Stimulated activated CD8-positive, alpha-beta memory T cell treated with anti-CD3 and anti-CD28 coated beads, Interleukin-2, amount 100 ng/mL, for 48 hours (primary cell): Measurements from ENCODE around the gene DDTL.
"Not testable (repeated sequence)": the region's sequence is repeated elsewhere in the genome, so short reads cannot be mapped to it uniquely, and the experiment has no call there.

Experiments
- DNase-seq, 2 donors: peaks; one replicate each; pipeline ENCODE4 v3.0.0-alpha.2; 2020; ENCODE audit warnings: low read depth in 2 of 2

Gene DDTL

DNA sequence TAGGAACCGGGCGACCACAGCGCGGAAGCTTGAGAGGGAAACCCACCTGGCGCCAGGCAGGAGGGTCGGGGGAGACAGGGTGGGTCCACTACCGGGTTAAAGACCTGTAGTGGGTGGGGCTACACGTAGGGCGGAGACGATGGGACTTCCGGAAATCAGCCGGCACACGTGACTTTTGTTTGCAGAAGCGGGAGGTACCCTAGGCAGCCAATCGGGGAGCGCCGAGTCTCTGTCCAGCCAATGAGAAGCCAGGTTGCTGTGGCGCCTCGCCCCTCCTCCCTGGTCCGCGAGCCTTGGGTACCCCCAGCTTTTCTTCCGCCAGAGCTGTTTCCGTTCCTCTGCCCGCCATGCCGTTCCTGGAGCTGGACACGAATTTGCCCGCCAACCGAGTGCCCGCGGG, at the start of gene DDTL:
Gene DDTL (plus strand): TSS at position 321 of the 400 bp plus-strand sequence. CDS start 27 bp downstream, at position 348.
- DNase-seq = not testable (repeated sequence)

DNA sequence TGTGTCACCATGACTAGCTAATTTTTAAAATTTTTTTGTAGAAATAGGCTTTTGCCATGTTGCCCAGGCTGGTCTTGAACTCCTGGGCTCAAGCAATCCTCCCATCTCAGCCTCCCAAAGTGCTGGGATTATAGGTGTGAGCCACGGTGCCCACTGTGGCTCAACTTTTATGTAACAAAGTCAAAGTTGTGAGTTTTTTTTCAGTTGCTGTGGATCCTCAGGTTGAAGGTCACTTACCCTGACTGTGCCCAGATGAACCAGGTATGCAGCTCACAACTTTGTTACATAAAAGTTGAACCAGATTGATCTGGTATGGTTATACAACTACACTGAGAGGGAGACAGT, 46.4 kb upstream of the DDTL start:
- not testable (repeated sequence) for DNase-seq

DNA sequence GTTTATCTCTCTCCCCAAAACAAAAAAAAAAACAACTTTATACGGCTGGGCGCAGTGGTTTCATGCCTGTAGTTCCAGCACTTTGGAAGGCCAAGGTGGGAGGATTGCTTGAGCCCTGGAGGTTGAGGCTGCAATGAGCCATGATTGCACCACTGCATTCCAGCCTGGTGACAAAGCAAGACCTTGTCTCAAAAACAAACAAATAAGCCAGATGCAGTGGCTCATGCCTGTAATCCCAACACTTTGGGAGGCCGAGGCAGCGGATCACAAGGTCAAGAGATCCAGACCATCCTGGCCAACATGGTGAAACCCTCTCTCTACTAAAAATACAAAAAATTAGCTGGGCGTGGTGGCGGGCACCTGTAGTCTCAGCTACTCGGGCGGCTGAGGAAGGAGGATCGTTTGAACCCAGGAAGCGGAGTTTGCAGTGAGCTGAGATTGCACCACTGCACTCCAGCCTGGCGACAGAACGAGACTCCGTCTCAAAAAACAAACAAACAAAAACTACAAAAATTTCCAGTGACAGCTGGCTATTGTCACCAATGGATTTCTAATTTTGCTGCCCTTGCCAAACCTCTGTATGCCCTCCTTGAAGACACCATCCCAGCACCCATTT, 45.0 kb upstream of the DDTL start:
- not testable (repeated sequence) for DNase-seq

DNA sequence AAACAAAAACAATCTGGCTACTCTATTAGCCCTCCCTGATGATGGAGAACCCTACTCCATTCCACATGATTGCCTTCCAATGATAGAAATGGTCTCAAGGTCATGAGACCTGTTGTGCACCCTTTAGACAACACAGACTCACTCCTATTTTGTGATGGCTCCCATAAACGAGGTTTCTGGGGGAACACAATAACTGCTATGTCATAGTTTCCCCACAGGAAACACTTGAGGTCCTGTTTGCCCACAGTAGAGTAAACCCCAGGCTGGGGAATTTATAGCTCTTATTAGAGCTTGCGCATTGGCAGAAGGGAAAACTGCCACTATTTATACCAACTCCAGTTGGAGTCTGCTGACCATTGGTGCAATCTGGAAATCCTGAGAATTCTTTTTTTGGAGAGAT, 43.8 kb upstream of the DDTL start:
- no peak for DNase-seq

DNA sequence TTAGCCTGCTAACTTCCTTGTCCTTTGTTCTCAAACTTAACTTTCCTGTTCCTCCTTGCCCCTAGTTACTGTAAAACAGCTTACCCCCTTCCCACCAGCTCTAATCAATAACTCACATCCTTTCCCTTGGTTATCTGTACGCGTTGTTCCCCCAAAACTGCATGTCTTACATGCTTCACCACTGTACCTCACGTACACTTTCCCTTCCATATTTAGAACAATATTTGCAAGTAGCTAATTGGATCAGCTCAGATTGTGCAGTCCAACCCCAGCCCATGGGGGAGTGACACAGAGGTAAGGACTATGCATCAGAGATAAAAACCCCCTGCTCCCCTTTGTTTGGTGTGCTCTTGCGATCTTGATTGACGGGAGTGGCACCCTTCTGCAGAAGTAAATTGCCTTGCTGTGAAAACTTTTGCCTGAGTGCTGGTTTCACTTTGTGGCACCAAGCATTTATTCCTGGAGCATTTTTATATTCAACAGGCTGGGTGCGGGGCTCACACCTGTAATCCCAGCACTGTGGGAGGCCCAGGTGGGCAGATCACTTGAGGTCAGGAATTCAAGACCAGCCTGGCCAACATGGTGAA, 41.6 kb upstream of the DDTL start:
- DNase-seq = no peak

DNA sequence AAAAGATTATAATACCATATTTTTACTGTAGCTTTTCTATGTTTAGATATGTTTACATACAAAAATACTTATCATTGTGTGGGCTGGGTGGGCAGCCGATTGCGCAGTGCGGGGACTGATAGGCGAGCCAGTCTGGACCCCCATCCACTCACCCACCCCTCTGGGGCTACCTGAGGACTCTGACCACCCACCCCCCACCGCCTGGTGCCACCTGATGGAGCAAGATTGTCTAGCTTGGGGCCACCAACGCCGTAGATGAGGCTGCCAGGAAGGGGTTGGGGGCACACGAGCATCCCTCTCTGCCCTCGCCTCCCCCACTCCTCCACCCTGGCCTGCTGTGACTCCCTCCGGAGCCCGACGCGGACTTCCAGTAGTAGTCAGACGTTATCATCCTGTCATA, 40.1 kb upstream of the DDTL start:
- DNase-seq = no peak

DNA sequence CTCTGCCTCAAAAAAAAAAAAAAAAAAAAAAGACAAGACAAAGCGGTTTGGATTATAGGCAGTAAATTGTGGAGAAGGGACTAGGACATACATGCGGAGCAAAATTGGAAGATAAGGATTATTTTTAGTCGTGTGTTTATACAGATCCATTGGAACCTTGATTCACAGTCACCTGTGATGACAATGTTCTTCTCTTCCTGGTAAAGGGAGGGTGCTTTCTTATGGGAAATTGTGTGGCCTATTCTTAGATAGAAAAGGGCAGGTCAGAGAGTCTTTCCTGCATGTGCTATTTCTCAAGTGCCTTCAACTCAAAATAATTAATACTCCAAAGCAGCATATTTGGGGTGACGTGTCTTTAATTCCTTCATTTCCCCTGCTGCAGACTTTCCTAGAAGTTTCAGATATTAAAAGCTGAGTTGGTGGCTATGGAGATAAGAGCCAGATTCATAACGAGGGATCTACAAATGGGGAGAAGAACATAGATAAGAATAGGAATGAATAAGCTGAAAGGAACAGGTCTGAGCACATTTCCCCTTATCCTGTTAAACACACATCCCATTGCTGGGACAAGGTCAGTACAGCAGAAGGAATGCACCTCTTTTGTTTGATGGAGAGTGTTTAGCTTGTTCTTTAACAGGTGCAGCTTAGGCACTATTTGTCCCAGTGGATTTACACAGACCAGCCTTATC, 28.2 kb upstream of the DDTL start:
- no peak for DNase-seq

DNA sequence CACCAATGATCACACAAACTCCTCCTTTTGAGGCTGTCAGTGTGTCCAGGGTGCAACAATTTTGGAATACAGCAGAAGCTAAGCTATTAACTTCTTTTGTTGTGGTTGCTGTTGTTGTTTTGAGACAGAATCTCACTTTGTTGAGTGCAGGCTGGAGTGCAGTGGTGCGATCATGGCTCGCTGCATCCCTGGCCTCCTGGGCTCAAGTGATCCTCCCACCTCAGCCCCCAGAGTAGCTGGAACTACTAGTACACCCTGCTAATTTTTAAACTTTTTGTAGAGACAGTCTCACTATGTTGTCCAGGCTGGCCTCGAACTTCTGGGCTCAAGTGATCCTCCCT, 27.7 kb upstream of the DDTL start:
- no peak for DNase-seq

DNA sequence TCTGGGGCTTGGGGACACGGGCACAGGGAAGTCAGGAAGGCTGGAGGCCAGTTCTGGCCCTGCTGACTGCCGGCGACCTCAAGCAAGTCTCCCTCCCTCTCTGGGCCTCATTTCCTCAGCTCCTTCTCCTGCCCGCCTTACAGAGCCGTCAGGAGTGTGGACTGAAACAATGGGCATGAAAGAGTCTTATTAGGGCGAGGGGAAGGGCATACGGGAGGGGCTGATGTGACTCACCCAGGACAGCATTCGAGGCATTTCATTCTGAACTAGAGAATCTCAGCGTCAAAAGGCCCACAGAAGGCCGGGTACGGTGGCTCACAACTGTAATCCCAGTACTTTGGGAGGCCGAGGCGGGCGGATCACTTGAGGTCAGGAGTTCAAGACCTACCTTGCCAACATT, 26.5 kb upstream of the DDTL start:
- DNase-seq = not testable (repeated sequence)

DNA sequence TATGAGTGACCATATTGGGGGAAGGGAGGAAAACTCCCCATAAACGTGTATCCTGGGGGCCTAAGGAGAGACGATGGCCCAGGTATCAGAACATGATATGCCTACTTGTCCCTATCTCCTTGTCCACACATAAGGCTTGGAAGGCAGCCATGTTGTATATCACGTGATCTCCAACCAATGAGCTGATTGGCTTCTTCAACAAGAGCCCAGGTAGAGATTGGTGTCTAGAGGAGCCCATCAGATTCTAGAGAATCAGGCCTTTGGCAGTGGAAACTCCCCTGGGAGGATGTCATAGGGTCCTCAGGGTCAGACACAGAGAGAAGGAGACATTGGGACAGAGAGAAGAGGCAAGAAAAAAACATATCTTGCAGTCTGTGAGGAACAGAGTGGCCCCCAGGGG, 19.3 kb upstream of the DDTL start:
- DNase-seq = not testable (repeated sequence)

DNA sequence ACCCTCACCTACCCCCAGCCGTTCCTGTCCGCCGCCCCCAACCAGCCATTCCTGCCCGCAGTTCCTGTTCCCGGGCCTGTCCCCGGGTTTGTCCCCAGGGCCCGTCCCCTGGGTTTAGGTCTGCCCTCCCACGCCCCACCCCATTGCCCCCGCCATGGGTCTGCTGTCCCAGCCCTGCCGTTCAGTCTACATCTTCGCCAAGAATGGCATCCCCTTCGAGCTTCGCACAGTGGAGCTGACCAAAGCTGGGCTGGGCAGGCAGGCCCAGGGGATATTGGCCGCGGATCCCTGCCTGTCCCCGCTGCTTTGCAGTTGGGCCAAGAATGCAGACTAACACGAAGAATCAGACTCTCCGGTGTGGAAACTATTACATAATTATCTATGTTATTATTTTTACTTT, 16.9 kb upstream of the DDTL start:
- not testable (repeated sequence) for DNase-seq

DNA sequence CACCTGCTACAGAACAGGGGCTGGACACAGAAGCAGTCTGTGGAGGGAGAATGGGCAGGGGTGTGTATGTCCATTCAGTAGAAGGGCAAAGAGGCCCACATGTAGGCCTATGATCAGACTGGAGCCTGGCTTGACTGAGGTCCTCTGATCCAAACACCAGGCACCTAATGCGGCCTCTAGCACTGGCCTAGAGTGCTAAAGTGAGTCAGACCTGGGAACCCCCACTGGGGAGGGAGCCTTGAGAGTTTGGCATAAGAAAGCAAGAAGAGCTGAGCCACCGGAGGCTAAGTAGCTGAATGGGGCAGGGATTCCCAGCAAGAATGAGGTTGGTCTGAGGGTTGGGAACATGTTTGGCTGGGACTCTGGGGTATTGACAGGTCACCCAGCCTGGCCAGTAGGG, 15.3 kb upstream of the DDTL start:
- not testable (repeated sequence) for DNase-seq

DNA sequence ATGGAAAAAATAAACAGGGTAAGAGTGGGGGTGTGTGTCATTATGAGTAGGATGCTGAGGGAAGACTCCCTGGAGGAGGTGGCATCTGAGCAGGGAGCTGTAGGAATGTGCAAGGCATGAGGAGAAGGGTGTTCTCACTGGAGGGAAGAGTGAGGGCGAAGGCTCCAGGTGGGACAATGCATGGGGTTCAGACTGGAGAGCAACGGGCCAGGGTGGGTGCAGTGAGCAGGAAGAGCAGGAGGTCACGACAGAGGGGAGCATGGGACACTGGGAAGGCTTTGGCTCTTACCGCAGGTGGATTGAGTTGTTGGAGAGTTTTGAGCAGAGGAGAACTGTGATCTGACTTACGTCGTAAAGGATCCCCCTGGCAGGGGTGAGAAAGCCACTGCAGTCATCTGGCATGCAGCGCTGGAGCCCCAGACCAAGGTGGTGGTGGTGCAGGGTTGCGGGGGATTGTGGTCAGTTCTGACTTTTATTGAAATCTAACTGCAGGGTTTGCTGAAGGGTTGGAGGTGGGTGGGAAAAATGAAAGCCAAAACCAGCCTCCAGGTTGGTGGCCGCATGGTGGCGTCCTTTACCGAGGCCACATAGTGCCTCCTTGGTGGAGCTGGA, 13.8 kb upstream of the DDTL start:
- DNase-seq = not testable (repeated sequence)

DNA sequence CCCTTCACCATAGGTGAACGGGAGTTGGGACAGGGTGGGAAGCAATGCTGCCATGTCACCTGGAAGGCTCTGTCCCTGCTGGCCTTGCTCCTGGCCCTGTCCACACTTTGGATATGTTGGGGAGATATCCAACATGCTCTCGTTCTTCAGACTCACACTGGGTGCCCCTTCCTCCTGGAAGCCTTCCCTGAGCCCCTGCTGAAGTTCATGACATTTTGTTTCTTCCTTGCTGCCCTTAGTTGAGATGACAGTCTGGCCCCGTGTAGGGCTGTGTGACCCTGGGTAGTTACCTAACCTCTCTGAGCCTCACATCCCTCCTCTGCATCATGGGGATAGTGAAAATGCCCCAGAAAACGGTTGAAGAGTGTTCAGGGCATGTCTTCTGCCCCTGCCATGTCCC, 13.2 kb upstream of the DDTL start:
- DNase-seq = not testable (repeated sequence)

DNA sequence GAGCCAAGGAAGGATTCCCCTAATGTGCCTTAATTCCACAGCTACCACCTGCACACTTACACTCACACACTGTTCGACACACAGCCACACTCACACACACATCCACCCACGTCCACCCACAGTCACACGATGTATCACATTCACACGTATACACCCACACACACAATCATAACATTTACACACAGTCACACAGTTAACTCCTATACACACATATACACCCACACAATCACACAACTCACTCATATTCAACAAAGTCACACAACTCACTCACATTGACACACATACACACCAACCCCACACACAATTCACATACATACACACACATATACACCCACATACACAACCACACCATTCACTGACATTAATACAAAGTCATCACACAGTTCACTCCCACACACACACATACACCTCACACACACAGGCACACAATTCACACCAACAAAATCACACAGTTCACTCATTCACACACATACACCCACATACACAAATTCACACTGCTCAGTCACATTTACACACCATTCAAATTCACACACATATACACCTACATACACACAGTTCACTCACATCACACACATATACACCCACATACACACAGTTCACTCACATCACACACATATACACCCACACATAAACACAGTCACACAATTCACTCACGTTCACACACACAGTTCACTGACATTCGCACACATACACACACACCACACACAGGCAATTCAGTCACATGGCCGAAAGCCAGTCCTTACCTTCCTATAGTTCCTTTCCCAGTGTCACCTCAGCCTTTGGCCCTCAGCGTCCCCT, 12.3 kb upstream of the DDTL start:
- not testable (repeated sequence) for DNase-seq

DNA sequence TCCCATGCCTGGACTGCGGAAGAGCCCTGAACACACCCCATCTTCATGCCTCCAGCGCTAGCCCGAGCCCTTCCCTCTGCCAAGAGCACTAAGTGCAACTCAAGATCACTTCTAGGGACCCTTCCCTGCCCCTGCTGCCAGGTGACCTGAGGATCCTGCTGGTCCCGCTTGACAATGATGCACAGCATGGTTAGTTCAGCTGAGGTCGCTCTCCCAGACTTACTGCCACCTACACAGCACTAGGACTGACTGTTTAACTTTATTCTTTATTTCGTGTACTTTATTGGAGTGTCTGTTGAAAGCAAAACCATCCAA, 11.7 kb upstream of the DDTL start:
- DNase-seq = not testable (repeated sequence)

DNA sequence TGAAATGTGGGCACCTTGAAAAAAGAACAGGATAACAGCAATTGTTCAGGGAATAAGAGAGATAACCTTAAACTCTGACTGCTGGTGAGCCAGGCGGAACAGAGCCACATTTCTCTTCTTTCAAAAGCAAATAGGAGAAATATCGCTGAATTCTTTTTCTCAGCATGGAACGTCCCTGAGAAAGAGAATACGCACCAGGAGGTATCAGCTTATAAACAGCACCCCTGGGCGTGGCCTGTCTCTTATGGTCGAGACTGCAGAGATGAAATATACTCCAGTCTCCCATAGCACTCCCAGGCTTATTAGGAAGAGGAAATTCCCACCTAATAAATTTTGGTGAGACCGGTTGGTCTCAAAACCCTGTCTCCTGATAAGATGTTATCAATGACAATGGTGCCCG, 10.8 kb upstream of the DDTL start:
- DNase-seq = not testable (repeated sequence)

DNA sequence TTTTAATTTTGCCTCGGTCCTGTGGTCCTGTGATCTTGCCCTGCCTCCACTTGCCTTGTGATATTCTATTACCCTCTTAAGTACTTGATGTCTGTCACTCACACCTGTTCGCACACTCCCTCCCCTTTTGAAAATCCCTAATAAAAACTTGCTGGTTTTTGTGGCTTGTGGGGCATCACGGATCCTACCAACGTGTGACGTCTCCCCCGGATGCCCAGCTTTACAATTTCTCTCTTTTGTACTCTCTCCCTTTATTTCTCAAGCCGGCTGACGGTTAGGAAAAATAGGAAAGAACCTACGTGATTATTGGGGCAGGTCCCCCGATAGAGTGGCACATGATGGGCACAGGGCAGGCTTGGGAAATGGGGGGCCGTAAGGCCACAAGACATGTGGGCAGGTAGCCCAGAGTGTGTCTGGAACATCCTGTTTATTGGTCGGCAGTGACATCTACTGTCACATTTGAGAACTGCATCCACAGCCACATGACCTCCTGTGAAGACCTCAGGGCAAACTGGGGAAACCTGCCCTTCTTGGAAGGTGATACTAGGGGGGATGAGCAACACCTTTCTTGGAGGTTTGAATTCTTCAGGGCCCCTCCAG, 10.3 kb upstream of the DDTL start:
- peak; percentile 32 to 73 for DNase-seq

DNA sequence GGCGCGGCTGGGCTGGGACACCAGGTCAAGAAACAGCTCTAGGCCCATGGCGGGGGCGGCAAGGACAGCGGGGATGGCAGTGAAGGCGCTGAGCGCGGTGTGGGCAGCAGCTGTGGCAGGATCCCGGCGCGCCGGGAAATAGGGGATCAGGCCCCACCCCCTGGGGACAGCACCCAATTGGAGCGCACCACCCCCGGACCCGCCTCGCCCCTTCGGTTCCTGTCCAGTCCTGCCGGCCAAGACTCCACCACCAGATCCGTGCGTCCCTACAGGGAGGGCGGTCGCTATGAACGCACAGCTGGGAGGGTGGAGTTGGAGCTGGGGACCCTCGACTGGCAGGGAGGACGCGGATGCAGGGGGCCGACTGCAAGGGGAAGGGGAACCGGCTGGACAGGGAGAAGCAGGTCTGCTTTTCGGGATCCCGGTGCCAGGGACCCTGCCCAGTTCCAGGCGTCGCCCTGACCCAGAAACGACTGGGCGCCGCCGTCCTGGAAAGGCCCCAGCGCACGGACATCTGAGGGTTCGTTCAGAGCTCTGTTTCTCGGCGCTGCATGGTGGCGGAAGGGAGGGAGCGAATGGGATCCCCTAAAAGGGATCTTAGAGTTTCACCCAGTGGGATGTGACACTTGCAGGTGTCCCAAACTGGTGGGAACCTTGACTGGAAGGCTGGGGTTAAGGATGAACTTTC, 5.5 kb upstream of the DDTL start, which contains the start of gene GSTT2B:
Gene GSTT2B (minus strand): TSS at position 112 of the 688 bp plus-strand sequence. CDS start 64 bp downstream, at position 48.
- DNase-seq = not testable (repeated sequence)

DNA sequence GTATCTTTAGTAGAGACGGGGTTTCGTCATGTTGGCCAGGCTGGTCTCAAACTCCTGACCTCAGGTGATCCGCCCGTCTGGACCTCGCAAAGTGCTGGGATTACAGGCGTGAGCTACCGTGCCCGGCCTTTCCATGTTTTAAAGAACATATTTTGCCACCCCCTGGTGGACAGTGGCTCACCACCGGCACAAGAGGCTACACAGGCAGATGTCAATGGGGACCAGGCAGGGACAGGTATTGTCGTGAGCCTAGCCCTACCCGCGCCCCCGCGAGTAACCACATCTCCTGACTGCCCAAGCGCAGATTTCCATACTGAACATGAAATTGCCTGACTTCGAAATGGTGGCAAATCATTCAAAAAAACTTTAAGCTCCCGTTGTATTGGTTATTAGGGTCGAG, 594 bp upstream of the DDTL start:
- not testable (repeated sequence) for DNase-seq

DNA sequence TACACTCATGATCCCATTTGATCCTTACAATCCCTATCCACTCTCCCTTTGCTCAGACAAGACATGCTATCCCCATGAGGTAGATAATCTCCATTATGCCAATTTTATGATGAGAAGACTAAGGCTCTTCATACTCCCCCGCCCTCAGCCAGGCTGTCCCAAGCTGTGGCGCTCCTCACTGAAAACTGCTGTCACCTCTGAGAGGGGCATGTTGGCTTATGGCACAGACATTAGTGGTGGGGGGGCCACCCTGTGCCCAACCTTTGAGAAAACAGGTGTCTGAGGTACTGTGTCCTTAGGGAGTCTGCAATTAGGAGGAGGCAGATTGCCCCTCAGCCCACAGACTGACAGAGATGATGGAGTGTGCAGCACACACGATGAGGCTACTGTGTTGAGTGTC, 2.4 kb downstream of the DDTL start:
- DNase-seq = no peak
